ENCODE results near the gene FYN. TPM values are rescaled to one million over a fixed set of nuclear protein-coding genes. Genes with fewer than 3 reads are reported as not detected.

The FYN gene
- total and polyA plus RNA-seq, 2 experiments from 2014 or later, result 95.7 to 104 TPM

DNA sequence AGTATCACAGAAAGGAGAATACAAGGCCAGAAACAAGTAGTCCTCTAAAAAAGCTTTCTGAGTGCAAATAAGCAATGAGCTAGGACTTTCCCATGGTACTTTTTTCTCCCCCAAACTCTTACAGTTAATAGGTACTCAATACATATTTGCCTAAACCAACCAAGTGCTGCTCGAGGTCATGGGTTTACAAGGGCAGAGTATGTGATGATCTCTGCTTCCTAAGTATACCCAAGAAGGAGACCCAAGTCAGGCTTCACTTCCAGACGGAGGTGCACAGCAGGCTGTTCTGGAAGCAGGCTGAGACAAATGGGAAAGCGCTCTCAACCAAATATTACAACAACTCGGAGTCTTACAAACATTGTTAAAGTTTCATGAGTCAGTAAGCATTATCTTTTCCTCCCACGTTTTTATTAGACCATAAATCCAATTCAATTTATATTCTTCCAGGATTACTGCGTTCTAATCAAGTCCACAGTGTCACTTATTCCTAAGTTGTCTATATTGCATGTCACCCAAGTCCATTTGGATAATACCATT, 8.1 kb downstream of the FYN start:
- Histone ChIP-seq H3K27me3 (no peaks in the 10 kb centered on the region), H3K4me3 (no peak overlapping the region), H3K9me3 (ENCODE audit: low read depth) (no peaks in the 10 kb centered on the region), H3K27ac (no peak overlapping the region), H3K36me3 (no peaks in the 10 kb centered on the region), H3K4me1 (ENCODE audit: low read depth) (no peaks in the 10 kb centered on the region)
- no peak for DNase-seq (ENCODE audit: low read depth in 1 of 2, low spot score in 1 of 2)
- TF ChIP-seq, protein P1, sequence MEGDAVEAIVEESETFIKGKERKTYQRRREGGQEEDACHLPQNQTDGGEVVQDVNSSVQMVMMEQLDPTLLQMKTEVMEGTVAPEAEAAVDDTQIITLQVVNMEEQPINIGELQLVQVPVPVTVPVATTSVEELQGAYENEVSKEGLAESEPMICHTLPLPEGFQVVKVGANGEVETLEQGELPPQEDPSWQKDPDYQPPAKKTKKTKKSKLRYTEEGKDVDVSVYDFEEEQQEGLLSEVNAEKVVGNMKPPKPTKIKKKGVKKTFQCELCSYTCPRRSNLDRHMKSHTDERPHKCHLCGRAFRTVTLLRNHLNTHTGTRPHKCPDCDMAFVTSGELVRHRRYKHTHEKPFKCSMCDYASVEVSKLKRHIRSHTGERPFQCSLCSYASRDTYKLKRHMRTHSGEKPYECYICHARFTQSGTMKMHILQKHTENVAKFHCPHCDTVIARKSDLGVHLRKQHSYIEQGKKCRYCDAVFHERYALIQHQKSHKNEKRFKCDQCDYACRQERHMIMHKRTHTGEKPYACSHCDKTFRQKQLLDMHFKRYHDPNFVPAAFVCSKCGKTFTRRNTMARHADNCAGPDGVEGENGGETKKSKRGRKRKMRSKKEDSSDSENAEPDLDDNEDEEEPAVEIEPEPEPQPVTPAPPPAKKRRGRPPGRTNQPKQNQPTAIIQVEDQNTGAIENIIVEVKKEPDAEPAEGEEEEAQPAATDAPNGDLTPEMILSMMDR (IDR thresholded peaks at IDR 0.05; ENCODE audit: low read depth, low read length), result no peak

DNA sequence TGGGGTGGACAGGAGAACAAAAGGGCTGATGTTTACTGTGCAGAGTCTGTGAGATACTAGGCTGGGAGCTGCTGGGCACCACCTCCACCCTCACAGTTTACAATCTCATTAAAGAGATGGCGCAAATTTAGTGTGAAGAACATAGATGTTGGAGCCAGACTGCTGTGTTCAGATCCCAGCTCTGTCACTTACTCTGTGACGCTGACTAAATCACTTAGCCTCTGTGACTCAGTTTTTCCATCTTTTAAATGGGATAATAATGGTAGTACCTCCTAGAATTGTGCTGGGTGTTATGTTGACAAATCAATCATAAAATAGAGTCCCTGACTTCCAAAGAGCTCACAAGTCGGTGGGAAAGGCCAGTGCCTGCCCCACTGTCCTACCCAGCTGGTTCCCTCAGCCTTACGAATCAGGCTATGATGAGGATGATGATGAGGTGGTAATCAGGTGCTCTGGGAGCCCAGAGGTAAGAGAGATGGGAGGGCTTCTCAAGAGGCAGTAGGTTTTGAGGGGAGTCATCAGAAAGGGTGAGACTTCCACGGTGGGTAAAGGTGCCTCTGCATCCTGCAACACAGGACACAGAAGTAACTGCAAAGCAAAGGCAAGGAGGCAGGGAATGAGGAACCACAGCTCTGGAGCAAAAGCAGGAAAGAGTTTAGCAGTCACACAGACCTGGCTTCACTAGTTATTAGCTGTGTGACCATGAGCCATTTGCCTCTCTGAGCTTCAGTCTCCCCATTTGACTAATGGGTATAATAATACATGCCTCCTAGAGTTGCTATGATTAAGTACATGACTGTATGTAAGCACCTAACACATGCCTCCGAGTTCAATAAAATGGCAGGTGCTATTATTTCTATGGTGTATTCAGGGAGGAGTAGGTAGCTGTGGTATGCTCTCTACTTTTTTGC, 8.9 kb downstream of the FYN start:
- Histone ChIP-seq H3K27me3 (no peaks in the 10 kb centered on the region), H3K9me3 (ENCODE audit: low read depth) (no peaks in the 10 kb centered on the region), H3K4me1 (ENCODE audit: low read depth) (no peaks in the 10 kb centered on the region), H3K27ac (no peak overlapping the region), H3K36me3 (no peaks in the 10 kb centered on the region), H3K4me3 (no peak overlapping the region)
- TF ChIP-seq, protein P1 (IDR thresholded peaks at IDR 0.05; ENCODE audit: low read depth, low read length), result no peak
- no peak for DNase-seq (ENCODE audit: low read depth in 1 of 2, low spot score in 1 of 2)

DNA sequence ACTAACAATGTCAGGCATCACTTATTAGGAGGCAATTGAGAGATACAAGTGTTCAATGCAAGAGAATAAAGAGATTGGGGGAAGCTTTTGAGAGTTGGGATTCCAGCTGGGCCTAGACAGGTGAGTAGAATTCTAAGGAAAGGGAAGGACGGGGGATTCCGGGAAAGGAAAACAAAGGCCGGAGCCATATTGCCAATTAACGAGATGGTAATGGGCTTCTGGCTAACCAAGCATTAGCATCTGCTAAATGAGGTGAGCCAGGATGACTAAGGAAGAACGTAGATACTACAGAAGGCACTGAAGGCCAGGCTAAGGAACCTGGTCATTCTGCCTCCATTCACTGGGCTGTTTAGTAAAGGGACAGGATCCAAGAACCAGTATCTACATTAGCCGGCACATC, 10.5 kb downstream of the FYN start:
- H3K4me3 ChIP-seq, result no peak overlapping the region
- DNase-seq (ENCODE audit: low read depth in 1 of 2, low spot score in 1 of 2), result no peak
- H3K9me3 ChIP-seq (ENCODE audit: low read depth), result no peaks in the 10 kb centered on the region
- TF ChIP-seq, protein P1 (IDR thresholded peaks at IDR 0.05; ENCODE audit: low read depth, low read length), result no peak
- no peaks in the 10 kb centered on the region for H3K36me3 ChIP-seq
- H3K27ac ChIP-seq, result no peak overlapping the region
- H3K4me1 ChIP-seq (ENCODE audit: low read depth), result no peaks in the 10 kb centered on the region
- H3K27me3 ChIP-seq, result no peaks in the 10 kb centered on the region

DNA sequence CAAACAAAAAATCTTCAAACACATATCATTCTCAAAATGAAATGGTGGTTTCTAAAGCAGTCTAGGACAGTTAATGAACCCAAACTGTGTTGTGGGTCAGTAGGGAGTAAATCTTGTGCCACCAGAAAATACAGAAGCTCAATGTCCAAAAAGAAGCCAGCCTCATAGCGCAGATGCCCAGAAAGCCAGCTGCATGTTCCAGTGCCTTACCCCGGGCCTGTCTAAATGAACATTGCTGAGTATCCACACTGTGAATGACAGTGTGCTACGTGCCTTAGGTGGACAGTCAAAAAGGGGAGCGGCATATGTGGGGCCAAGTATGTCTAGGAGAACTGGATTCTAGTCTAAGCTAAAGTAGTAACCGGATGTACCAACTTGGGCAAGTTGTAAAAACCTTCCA, 10.9 kb downstream of the FYN start:
- Histone ChIP-seq H3K9me3 (ENCODE audit: low read depth) (no peaks in the 10 kb centered on the region), H3K36me3 (no peaks in the 10 kb centered on the region), H3K27me3 (no peaks in the 10 kb centered on the region), H3K27ac (no peak overlapping the region), H3K4me1 (ENCODE audit: low read depth) (no peaks in the 10 kb centered on the region), H3K4me3 (no peak overlapping the region)
- DNase-seq (ENCODE audit: low read depth in 1 of 2, low spot score in 1 of 2), result no peak
- TF ChIP-seq, protein P1 (IDR thresholded peaks at IDR 0.05; ENCODE audit: low read depth, low read length), result no peak

DNA sequence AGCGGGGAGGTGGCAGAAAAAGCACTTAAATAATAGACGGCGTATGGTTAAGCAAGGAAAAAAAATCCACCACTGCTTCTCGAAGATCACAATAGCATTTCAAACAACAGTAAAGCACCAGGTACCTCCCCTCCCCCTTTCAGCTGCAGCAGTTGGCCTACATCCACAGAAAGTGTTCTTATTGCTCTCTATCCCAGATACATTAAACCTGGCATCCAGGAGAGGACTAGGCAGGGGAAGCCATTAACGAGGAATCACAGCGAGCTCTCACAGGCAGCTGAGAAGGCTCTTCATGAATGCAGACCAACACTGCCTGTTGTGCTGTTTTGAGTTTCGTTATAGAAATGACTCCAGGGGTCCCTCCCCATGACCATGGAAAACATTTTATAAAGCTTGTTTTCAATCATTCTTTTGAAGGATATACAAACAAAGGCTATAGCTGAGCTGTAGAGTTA, 11.8 kb downstream of the FYN start:
- Histone ChIP-seq H3K4me1 (ENCODE audit: low read depth) (no peaks in the 10 kb centered on the region), H3K9me3 (ENCODE audit: low read depth) (no peaks in the 10 kb centered on the region), H3K4me3 (no peak overlapping the region), H3K27ac (no peak overlapping the region), H3K36me3 (no peaks in the 10 kb centered on the region), H3K27me3 (no peaks in the 10 kb centered on the region)
- TF ChIP-seq, protein P1 (IDR thresholded peaks at IDR 0.05; ENCODE audit: low read depth, low read length), result no peak
- DNase-seq (ENCODE audit: low read depth in 1 of 2, low spot score in 1 of 2), result no peak

Data from cardiac muscle cell (in vitro differentiated cells and primary cell).